Measurements from ENCODE around the gene VPS9D1.
A peak's percentile ranks its signal among the peaks of the same experiment; 100 is the strongest.

The VPS9D1 gene

DNA sequence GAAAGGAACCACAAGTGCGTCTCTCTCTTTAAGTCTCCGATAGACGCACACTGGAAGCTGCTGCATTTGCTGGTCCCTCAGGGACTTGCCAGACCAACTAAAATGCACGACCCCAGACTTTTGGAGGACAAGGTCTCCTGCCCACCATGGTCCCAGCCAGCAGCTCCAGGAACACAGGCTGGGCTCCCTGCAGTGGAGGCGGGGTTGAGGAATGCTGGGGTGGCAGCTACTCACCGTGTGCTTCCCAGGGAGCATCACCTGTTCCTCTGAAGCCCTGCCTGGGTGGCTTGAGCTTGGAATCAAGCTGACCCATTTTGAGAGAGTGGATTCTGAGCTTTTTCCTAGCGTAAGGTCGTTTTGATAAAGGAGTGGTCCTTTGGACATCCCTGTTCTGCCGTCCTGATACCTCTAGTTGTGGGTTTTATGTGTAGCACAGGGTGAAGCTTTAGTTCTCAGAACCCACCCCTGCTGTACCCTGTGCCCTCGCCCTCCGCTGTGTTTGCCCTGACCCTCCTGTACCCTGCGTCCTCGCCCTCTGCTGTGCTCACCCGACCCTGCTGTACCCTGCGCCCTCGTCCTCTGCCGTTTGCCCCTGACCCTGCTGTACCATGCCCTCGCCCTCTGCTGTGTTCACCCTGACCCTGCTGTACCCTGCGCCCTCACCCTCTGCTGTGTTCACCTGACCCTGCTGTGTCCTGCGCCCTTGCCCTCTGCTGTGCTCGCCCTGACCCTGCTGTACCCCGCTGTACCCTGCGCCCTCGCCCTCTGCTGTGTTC lies 11.6 kb upstream of the VPS9D1 start:
- DNase-seq, result no peak

DNA sequence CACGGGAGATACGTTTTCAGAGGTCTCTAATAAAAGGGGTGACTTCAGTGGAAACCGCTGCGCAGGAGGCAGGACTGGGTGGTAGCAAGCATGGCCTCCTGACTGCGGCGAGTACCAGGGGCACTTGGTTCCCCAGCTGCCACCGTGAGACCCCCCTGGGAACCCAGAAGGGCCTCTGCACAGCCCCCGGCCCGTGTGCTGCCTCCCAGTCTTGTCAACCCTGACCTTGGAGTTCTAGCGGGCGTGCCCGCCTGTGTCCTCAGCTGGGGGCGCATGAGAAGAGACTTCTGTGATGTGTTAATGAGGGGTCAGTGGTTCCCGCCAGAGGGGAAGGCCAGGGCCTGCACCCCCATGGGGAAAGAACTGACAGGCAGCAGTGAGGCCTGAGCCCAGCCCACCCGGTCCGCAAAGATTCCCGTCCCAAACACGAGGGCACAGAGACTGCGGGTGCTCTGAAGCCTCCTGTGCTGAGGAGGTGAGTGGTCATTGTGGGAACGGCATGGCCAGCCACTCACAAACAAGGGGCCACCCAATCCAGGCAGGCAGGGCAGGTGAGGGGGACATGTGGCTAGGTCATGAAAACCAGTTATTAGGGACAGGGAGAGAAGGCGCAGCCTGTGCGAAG lies 10.0 kb upstream of the VPS9D1 start:
- no peak for DNase-seq

DNA sequence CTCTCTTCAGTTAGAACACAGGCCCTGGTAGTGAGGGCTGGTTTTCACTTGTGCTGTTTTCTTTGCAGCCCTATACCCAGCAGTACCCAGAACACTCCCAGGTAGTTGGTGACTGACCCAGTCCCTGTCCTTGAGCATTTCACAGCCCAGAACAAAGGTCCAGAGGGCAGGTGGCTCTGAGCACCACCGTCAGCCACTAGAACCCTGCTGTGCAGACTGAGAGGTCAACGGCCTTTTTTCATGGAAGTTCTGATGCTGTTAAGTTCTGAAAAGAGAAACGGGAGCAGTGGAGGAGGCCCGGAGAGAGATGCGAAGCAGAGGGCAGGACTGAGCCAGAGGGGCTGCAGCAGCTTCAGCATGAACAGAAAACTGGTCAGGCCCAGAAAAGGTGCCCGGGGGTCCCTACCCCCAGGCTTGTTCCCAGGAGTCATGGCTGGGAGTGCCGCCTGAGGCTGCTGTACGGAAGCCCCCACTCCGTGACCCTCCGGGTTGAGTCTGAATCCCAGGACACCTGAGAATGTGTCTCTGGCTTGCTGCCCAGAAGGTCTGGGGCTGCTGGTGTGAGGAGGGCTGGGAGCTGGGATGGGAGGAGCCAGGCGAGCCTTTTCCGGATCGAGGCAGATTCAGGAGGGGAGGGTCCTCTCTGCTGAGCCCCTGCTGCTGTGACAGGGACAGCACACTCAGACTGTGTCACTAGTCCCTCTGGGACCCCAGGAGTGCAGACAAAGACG lies 9.3 kb upstream of the VPS9D1 start:
- no peak for DNase-seq

DNA sequence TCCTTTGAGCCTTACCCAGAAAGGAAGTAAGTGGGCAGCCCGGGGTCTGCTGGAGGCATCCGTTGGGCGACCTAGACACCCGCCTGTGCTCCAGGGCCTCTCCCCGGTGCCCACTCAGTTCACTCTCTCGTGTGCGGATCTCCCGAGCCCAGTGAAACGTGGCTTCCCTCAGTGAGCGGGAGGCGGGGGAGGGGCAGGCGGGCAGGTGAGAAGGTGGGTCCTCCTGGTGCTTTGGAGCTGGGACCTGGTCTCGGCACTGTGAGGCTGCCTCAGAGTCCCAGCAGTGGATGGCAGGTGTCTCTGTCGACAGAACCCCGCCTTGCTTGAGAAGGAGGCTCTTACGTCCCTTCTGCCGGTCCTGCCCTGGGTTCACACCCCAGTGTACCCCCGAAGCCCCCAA lies 8.6 kb upstream of the VPS9D1 start:
- no peak for DNase-seq

DNA sequence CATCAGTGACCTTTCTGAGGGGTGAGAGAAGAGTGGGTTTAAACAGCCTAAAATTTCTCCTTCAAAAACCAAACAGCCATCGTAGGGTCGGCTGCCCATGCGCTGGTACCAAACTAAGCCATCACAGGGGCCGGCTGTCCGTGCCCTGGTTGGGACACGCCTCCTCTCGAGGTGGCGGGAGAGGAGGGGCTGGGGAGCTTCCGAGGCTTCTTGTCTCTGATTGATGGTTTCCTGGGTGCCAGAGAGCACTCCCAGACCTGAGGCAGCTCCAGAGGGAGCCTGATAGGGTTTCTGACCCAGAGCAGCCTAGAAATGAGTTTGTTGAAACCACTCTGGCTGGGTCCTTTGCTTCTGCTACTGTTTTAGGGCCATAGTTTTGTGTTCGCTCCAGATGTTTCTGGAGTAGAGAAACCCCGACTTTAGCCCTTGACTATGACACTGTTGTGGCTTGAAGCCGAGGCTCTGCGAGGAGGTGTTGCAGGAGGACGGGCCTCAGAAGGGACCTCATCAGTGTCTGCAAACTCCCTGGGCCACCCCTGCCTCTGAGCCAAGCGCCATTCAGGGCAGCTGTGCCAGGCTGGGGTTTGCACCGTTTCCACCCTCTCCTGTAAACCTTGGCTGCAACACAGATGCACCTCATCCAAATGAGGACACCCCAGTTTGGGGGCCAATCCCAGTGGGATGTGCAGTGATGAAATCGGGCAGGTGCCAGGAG lies 6.9 kb upstream of the VPS9D1 start:
- DNase-seq, result no peak

DNA sequence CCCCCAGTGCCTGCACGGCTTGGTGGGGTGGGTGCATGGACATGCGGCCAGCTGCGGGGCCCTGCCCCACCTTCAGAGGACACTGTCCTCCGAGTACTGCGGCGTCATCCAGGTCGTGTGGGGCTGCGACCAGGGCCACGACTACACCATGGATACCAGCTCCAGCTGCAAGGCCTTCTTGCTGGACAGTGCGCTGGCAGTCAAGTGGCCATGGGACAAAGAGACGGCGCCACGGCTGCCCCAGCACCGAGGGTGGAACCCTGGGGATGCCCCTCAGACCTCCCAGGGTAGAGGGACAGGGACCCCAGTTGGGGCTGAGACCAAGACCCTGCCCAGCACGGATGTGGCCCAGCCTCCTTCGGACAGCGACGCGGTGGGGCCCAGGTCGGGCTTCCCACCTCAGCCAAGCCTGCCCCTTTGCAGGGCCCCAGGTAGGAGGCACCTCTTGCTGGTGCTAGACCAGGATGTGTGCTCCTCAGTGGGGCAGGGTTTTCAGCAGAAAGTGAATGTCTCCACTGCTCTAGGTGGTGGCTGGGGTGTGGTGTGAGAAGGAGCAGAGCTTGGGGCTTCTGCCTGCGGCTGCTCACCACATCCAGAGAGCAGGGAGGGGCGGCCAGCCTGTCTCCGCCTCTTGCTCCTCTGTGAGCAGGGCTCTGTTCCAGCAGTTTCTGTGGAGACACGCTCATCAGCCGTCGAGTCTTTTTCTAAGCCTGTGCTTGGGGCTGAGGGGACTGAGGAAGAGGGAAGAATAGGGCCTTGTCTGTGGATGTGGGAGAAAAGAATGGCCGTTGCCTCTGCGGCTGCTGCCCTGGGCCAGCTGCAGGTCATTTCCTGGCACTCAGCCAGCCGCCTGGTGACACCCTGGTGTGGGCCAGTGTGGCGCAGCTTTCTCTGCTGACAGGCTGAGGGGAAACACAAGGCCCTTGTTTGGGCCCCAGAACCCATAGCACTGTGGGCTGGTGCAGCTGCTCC lies 2.9 kb upstream of the VPS9D1 start:
- DNase-seq, result peak; percentile 88

DNA sequence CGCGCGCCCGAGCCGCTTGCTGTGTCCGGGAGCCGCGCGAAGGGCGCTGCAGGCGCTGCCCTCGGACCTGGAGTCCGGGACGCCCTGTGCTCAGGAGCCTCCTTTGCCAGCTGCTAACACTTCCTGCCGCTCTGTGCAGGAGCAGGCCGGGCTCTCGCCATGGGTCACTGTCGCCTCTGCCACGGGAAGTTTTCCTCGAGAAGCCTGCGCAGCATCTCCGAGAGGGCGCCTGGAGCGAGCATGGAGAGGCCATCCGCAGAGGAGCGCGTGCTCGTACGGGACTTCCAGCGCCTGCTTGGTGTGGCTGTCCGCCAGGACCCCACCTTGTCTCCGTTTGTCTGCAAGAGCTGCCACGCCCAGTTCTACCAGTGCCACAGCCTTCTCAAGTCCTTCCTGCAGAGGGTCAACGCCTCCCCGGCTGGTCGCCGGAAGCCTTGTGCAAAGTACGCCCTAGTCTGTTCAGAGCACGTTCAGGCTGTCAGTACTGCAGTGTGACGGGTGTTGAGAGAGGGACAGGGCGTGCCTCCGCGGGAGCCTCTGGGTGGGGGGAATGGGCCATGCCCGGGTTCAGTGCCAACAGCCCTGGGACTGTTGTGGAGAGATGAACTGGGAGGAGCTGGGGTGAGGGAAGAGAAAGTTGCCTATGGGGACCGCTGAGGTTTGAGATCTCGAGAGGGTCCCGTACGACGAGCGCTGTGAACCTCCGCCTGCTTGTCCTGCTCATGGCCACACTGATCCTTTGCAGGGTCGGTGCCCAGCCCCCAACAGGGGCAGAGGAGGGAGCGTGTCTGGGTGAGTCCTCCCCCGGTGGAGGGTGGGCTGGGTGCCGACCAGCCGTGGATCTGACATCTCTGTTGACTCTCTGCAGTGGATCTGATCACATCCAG lies 1.9 kb upstream of the VPS9D1 start:
- peak; percentile 80 for DNase-seq

- DNase-seq, result peak; percentile 93
Observed at GRCh38 chr16:89721546-89722391, 1.1 kb upstream of the VPS9D1 start.

- DNase-seq, result no peak
Observed at GRCh38 chr16:89720551-89720812, 216 bp downstream of the VPS9D1 start.

- no peak for DNase-seq
Observed at GRCh38 chr16:89717688-89718505, 2.8 kb downstream of the VPS9D1 start.

DNA sequence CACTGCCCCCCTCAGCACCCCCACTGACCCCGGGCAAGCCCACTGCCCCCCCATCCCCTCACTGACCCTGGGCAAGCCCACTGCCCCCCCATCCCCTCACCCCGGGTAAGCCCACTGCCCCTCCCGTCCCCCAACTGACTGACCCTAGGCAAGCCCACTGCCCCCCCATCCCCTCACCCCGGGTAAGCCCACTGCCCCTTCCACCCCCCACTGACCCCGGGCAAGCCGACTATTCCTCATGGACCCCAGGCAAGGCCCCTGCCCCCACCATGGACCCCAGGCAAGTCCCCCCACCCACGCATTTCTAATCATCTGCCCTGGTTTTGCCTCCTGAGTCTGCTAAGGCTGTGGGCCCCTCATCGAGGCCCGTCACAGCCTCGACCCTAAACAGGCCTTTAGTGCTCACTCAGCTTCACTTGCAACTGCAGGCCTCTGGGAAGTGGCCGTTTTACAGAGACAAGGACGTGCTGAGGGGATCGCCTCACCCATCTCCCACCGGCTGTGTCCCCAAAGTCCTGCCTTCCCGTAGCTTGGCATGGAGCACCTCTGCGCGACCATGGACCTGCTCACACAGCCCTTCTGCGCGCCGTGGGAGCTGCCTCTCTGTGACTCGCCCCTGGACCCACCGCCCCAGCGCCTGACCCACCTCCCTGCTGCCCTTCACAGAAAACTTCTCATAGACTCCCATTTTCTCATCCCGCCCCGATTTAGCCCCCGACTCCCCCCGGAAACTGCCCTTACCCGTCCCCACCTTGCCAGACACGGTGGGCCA lies 3.6 kb downstream of the VPS9D1 start:
- no peak for DNase-seq

- DNase-seq, result no peak
Observed at GRCh38 chr16:89716493-89716892, 4.2 kb downstream of the VPS9D1 start.

DNA sequence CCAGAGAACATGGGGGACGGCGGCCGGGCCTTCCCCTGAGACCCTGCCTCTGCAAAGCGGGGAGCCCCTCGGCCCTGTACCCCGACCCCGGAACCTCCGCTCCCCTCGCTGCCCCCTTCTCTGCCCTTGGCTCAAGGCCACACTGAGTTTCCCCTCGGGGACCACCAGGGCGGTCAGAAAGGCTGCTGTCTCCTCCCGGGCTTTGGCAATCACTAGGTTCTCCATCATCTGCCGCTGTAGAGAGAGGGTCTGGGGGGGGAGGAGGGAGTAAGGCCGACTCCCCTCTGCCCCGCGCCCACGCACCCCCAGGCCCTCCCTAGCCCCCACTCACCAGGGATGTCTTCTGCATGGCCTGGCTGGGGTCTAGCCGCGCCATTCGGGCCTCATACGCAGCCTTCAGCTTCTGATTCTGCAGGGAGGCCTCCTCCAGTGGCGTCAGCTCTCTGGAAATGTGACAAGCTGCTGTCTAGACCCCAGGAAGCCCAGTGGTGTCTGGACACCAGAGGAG lies 8.4 kb downstream of the VPS9D1 start:
- no peak for DNase-seq

GRCh38 chr16:89711601-89712273 lies 9.0 kb downstream of the VPS9D1 start:
- DNase-seq, result peak; percentile 71

GRCh38 chr16:89710709-89711564 lies 9.8 kb downstream of the VPS9D1 start:
- DNase-seq, result no peak

GRCh38 chr16:89709716-89710432 lies 10.8 kb downstream of the VPS9D1 start:
- no peak for DNase-seq

All from CD4-positive, alpha-beta T cell treated with Interleukin-12 subunit alpha and Interleukin-12 subunit beta, for 1 hour (primary cell).